HG03457 (cell line): ENCODE measurements around the gene MKNK2.

Experiments
- ATAC-seq: cut with Tn5 transposase; IDR thresholded peaks from one replicate; pipeline ENCODE4 v1.9.1; 2021; ENCODE audit warnings: moderate number of reproducible peaks; ENCODE audit not compliant: unreplicated experiment

Gene MKNK2

GRCh38 chr19:2058570-2059421 is 7.8 kb upstream of the MKNK2 start:
- no peak for ATAC-seq

GRCh38 chr19:2057484-2058469 is 6.7 kb upstream of the MKNK2 start:
- ATAC-seq: no peak

- ATAC-seq: no peak
These were observed 5.8 kb upstream of the MKNK2 start for GRCh38 chr19:2056837-2057192.

GRCh38 chr19:2055931-2056836 is 5.1 kb upstream of the MKNK2 start:
- ATAC-seq: no peak

GRCh38 chr19:2054763-2055162 is 3.7 kb upstream of the MKNK2 start:
- ATAC-seq: no peak

GRCh38 chr19:2053601-2054389 is 2.8 kb upstream of the MKNK2 start:
- no peak for ATAC-seq

GRCh38 chr19:2051773-2052704 is 995 bp upstream of the MKNK2 start:
- ATAC-seq: no peak

- no peak for ATAC-seq
These were observed 574 bp downstream of the MKNK2 start for GRCh38 chr19:2050349-2050990.

- no peak for ATAC-seq
These were observed 1.2 kb downstream of the MKNK2 start for GRCh38 chr19:2049741-2050348.

- no peak for ATAC-seq
These were observed 1.9 kb downstream of the MKNK2 start for GRCh38 chr19:2048959-2049740.

GRCh38 chr19:2048104-2048958 is 2.7 kb downstream of the MKNK2 start:
- no peak for ATAC-seq

GRCh38 chr19:2047449-2048103 is 3.5 kb downstream of the MKNK2 start:
- ATAC-seq: no peak

GRCh38 chr19:2047076-2047448 is 4.0 kb downstream of the MKNK2 start:
- ATAC-seq: no peak

- ATAC-seq: no peak
These were observed 4.8 kb downstream of the MKNK2 start for GRCh38 chr19:2046046-2046907.

GRCh38 chr19:2045501-2046045 is 5.5 kb downstream of the MKNK2 start:
- no peak for ATAC-seq
